ACHN (cell line): Measurements from ENCODE around the gene CRAT.

Source experiments
- DNase-seq: peaks from one replicate; pipeline ENCODE4 v3.0.0-alpha.2; 2015
- in situ Hi-C: cut with HindIII; loops from 2 replicates; pipeline ENCODE4 v1.10.0; 2017; ENCODE audit warnings: low sequenced_read_pairs, low pct_ligation_motif_present, low pct_unique_long_range_greater_than_20kb

Gene CRAT

DNA sequence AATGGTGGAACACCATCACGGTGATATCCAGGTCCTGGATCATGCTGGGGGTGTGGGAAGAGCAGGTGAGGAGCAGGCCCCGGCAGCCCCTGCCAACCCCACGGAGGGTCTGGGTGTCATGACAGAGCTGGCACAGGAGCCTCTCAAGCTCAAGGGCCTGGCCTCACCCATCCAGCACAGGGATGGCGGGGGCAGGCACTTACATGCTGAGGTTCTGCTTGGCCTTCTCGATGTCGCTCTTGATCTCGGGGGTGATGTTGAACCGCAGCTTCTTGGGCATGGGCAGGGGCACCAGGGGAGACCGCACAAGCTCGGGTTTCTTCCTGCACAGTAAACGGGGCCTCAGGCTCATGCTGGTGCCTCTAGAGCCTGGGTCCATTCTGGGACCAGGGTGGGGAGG is 12.3 kb downstream of the CRAT start:
- in situ Hi-C loops = no loop called here
- no peak for DNase-seq

DNA sequence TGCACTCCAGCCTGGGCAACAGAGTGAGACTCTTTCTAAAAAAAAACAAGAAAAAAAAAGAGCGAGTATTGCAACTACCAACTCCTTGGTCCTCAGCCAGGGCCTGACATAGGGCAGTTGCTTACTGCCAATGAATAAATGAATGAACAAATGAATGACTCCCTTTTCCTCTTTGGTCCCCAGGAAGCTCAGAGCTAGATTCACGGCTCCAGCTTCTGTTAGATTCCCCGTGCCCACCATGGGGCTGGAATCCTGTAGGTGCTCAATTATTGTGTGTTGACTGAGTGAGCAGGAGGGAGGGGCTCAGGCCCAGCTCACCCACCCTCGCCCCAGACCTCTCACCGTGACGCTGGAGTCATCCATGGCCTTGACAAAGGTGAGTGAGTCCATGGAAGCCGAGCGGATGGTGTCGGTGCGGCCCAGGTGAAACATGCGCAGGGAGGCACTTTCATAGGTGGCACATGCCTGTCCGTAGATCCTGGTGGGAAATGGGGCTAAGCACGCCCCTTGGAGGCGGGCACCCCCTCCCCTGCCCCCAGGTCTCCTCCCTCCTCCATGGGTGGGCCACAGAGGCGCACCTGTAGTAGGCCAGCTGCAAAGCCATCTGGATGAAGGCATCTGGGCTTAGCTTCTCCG is 12.8 kb downstream of the CRAT start:
- DNase-seq = no peak
- in situ Hi-C loops = no loop called here

DNA sequence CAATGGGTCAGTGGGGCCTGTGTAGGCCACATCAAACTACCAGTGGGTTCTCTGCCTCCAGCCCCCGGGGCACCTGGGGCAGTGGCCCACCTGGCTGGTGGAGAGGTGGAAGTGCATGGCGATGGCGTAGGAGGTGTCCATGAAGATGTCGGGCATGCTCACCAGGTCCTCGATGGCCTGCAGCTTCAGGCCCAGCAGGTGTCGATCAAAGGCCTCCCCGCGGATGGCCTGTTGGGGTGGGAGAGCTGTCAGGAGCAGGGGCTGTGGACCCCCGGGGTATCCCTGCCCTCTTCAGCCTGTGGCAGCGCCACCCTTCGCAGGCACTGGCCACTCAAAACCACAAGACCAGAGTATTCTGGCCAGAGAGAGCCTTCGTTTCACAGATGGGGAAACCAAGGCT is 14.7 kb downstream of the CRAT start:
- in situ Hi-C loops = no loop called here
- DNase-seq = no peak

DNA sequence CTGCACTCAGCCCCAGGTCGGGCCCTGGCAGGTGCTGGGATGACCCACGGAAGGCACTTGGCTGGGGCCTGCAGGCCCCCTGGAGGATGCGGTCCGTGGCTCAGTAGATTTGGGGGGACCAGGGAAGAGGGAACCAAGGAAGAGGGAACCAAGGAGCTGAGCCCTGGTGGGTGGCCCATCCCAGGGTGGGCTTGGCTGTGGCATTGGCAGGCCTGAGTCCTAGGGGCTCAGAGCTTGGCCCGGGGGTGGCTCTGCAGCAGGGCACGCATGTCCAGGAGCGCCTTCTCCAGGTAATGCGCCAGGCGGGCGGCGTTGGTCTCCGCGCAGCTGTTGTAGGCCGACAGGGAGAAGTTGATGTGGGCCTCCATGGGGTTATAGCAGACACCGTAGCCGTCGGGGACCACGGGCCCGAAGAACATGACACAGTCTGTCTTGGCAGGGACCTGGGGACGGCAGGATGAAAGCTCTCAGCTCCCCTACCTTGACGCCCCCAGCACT is 15.4 kb downstream of the CRAT start:
- DNase-seq = no peak

DNA sequence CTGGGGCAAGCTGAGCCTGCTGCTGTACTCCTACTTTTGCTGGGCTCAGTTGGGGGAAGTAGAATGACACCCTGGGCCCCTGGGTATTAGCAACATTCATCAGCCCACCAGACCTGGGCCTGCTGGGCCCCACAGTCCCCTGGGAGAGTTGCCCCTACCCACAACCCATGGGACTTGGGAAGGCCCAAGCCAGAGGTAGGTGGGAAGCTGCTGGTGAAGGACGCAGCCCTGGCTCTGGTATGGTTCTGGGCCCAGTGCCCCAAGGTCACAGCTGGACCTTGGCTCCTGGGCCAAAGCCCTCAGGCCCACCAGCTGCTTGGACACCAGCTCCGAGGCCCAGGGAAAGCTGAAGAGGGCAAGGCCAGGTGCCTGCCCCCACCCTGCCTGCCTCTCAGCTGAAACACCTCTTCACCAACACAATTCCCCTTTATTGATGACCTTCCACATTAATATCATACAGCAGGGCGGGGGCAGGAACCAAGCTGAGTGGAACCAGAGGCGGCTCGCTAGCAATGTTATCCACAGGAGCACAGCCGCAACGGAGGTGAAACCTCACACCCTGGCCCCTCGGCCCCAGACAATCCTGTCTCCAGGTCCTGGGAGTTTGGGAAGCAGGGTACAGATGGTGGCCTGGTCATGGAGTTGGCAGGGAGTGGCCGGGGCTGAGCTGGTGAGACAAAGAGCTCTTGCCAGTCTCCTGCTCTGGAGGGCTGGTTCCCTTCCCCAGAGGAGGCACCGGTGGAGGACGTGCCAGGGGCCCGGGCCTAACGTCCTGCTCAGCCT is 16.0 kb downstream of the CRAT start:
- DNase-seq = no peak
- in situ Hi-C loops = no loop called here

More for the DNA sequence above, 15.4 kb downstream of the CRAT start:
- in situ Hi-C loops = no loop called here

DNA sequence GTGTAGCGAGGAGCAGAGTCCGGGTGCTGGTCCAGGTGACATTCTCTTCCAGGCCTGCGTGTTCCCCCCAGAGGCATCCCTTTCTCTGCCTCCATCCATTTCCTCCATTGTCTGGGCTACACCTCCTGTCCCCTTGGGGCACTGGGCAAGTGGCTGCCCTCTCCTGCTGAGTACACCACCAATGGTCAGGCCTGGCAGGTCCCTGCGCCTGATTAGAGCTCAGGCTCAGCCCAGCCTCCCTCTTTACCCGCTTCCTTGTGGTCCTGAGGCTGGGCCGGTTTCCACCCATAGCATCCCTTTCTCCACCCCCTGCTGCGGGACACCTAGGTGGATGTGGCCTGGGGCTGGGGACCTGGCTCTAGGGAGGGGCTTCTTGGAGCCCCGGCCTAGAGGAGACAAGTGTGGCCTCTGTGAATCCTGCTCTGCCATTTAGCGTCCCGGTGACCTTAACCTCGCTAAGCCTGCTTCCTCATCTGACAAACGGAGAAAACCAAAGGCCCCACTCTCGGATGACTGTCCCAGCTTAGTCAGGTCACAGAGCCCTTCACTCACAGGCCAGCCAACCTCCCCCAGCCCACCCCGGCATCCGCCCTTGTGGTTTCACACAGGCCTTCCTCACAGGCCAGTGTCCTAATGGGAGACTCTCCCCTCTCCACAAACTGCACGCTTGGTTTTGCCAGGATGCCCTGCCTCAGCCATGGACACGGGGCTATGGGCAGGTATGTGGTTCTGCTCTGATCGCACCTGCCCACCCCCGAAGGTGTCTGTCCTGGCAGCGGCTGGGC is 16.8 kb downstream of the CRAT start:
- in situ Hi-C loops = no loop called here
- DNase-seq = no peak

DNA sequence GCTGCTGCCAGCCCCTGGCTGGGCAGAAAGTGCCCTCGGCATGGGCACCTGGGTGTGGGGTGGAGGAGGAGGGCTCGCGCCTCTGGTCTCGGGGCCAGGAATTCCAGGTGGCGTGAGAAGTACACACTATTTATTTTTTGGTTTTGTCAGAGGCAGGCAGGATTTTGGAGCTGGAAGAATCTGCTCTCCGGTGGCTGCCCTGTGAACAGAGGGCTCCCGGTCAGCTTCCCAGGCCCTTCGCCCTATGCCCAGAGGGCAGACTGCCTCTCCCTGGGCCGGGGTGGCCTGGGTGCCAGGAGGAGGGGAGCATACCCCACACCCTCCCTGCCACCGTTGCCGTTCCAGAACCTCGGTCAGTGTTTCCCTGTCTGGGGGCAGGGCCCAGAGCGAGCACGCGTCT is 21.3 kb downstream of the CRAT start:
- in situ Hi-C loops = no loop called here
- no peak for DNase-seq

DNA sequence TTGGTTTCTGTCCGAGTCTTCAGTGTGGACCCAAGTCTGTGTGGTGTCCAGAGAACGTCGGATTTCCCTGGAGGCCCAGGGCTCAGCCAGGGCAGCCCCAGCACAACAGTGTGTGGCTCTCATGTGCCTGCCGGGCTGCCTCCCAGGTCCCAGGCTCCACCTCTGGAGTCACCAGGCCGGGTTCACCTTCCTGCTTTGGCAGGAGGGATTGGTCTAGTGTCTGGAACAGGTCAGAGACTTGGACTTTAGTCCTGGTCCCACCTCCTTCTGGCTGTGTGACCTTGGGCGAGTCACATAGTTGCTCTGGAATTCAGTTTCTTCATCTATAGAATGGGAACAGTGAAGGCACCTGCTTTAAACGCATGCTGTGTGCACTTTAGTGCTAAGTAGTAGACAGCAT is 26.5 kb downstream of the CRAT start:
- DNase-seq = no peak
- in situ Hi-C loops = no loop called here

DNA sequence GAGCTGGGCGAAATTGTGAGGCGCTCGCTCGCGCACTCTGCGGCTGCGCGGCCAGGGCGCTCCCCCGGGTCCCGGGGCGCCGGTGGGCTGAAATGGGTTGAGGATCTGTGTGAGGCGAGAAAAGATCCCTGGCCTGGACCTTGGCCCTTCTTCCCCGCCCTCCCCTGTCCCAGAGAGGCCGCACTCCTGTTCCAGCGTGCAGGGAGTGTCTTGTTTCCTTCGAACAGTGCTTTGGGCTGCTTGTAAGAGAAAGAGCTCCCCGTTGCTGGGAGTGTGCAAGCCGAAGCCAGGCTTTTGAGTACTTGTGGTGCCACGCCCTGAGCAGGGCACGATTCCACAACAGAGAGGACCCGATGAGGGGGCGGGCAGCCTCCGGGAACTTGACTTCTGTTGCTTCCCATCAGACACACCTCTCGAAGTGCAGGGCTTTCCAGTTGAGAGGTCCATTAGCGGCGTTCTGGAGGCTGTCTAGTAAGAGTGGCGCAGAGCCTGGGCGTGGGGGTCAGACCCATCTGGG is 29.1 kb downstream of the CRAT start:
- in situ Hi-C loops = no loop called here
- DNase-seq = no peak

DNA sequence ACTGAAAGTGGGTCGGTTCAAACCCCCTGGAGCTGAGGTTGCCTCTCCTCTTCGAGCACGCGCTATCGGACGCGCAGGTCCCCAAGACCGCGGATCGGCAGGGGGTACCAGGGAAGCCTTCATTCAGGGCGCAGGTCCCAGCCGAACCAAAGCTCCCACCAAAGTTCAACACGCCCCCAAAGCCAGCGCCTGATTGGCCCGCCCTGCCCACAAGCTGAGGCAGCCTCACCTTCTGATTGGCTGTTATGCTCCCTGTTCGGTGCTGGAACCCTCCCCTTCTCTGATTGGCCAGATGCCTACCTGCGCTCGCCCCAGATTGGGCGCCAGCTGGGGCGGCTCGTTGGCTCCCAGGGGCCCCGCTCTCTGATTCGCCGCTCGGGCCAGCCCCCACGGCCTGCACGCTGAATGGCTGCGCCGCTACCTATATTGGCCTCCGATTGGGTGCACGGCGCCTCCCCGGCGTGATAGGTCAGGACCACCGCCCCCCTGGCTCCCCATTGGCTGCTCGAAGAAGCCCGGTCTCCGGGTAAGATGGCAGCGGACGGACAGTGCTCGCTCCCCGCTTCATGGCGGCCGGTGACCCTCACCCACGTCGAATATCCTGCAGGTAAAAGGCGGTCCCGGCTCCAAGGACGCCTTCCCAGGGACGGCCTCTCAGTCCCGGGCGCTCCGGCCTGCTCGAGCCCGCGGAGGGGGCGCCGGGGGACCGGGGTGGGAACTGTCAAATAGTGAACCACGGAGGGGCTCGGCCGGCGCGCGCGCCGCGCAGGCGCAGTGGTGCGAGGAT is 29.8 kb downstream of the CRAT start, which contains the start of gene DOLPP1:
TSS of gene DOLPP1 (plus strand) at position 511 of the 787 bp plus-strand sequence. CDS start at position 532, 21 bp downstream.
- DNase-seq = peak; percentile 97
- in situ Hi-C loops = no loop called here

DNA sequence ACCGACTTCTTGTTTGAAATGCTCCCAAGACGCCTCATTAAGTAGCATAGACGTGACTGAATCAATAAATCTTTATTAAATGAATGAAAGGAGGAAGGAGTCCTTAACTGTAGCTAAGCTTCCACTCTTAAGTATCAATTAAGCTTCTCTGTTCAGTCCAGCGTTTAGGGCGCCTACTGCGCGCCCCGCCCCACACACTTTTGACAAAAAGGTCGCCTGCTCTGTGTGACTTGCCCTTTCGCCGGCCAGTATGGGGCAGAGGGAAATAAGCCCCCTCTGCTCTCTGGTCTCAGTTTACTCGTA is 30.3 kb downstream of the CRAT start:
- in situ Hi-C loops = no loop called here
- DNase-seq = no peak

DNA sequence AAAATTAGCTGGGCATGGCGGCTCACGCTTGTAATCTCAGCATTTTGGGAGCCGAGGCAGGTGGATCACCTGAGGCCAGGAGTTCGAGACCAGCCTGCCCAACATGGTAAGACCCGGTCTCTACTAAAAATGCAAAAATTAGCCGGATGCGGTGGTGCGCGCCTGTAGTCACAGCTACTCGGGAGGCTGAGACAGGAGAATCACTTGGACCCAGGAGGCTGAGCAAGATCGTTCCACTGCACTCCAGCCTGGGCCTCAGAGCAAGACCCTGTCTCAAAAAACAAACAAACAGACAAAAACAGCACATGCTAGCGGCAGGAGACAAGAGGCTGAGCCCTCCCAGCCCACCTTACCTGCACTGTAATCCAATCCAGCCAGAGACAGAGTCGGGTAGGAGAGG is 30.8 kb downstream of the CRAT start:
- DNase-seq = no peak
- in situ Hi-C loops = no loop called here

DNA sequence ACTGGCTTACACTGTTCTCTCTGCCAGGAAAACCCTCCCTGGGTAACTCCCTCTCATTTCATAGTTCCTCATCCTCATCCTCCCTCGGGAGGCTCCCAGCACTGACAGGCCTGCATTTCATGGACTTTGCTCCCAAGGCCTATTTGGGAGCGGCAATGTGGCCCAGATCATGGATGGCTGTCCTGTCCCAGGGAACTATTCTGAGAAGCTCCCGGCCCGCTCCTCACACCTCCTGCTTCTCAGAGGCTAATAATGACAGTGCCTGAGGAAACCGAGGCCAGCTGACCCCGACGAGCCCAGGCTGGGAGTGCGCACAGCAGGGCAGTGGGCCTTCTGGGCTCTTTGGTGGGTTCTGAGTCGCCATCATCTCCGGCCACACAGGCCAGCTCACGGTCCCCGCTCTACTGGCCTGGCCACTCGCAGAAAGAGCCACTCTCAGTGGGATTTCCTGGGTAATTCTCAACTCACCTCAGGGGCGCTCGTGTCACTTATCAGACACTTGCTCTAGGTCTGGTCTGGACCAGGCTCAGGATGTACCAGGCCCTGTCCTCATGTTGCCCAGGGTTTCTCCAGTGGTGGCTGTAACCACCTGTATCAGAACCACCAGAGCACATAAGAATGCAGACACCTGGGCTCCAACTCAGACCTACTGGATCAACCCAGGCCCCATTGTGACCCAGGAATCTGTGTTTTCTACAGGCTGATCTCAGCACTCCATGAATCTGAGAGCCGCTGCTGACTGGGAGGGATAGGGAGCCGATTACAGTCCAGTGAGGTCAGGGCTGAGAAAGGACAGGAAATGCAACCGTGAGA is 31.7 kb downstream of the CRAT start:
- in situ Hi-C loops = no loop called here
- DNase-seq = no peak

DNA sequence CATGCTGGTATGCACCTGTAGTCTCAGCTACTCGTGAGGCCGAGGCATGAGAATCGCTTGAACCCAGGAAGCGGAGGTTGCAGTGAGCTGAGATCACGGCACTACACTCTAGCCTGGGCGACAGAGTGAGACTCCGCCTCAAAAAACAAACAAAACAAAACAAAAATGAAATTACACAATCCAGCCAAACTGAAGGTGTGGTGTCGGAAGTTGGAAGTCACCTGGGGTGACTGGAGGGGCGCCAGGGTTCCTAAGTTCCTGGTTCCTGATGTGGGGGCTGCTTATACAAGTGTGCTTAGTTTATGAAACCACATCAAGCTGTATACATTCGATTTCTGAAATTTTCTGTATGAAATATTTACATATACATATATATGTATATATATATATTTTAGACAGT is 33.4 kb downstream of the CRAT start:
- in situ Hi-C loops = no loop called here
- DNase-seq = no peak

DNA sequence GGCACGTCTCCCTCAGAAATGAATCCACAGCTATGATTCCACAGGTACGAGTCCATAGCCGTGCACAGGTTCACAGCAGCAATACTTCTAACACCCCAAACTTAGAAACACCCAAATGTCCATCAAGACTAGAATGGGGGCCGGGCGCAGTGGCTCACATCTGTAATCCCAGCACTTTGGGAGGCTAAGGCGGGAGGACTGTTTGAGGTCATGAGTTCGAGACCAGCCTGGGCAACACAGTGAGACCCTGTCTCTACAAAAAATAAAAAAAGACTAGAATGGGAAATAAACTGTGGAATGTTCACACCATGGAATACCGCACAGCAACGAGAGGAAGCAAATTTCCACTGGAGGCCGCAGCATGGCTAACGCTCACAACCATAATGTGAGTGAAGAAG is 34.0 kb downstream of the CRAT start:
- in situ Hi-C loops = no loop called here
- no peak for DNase-seq

DNA sequence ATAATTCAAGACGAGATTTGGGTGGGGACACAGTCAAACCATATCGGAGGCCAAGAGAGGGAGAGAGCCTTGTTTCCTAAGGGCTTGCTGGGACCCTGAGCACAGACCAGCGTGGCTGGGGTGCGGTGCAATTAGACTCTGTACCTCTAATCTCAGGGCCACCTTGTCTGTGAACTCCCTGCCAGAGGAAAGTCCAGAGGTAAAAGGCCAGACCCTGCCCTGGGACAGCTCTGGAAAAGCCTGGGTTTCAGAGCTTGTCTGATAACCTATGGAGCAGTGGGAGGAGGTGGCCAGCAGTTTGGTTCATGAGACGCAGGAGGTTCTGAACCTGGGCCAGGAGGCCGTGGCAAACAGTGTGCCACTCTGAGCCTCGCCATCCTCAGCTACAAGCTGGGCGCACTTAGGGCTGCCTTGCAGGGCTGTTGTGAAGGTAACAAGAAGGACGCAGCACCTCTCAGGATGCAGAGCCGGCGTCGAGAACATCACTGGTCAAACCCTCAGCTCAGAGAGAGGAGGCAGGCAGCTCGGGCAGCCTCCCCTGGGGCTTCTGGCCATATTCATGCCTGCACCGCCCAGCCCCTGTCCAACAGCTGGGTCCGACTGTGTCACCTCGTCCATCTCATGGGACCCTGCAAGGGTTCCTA is 34.5 kb downstream of the CRAT start:
- DNase-seq = no peak
- in situ Hi-C loops = no loop called here

DNA sequence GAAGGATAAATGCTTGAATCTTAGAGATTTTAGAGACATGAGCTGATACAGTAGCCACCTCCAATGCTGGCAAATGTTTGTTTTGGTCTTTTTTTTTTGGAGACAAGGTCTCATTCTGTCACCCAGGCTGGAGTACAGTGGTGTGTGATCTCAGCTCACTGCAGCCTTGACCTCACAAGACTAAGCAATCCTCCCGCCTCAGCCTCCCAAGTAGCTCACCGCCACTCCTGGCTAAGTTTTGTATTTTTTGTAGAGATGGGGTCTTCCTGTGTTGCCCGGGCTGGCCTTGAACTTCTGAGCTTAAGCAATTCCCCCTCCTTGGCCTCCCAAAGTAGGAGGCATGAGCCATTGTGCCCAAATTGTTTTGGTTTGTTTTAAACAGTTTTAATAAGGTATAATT is 36.5 kb downstream of the CRAT start:
- in situ Hi-C loops = no loop called here
- no peak for DNase-seq
